OCI-M2 (cell line): ENCODE measurements around the gene POU4F1.

ENCODE experiments used
- DNase-seq: peaks from one replicate; lab custom pipeline; 2025; ENCODE audit not compliant: unreplicated experiment; lab: John Stamatoyannopoulos, UW

Gene POU4F1

GRCh38 chr13:78593652-78594455, 9.5 kb downstream of the POU4F1 start:
- no peak for DNase-seq

GRCh38 chr13:78593129-78593528, 10.2 kb downstream of the POU4F1 start:
- DNase-seq = no peak

GRCh38 chr13:78592584-78592983, 10.8 kb downstream of the POU4F1 start:
- no peak for DNase-seq

- DNase-seq = no peak
These were observed 14.1 kb downstream of the POU4F1 start for GRCh38 chr13:78589206-78589605.

- no peak for DNase-seq
These were observed 16.0 kb downstream of the POU4F1 start for GRCh38 chr13:78587395-78587794.

- DNase-seq = no peak
These were observed 16.6 kb downstream of the POU4F1 start for GRCh38 chr13:78586706-78587105.

- DNase-seq = no peak
These were observed 27.1 kb downstream of the POU4F1 start for GRCh38 chr13:78576261-78576660.

GRCh38 chr13:78572459-78572858, 30.9 kb downstream of the POU4F1 start:
- no peak for DNase-seq

GRCh38 chr13:78569029-78569428, 34.3 kb downstream of the POU4F1 start:
- DNase-seq = no peak

- DNase-seq = no peak
These were observed 36.7 kb downstream of the POU4F1 start for GRCh38 chr13:78566631-78567030.

- DNase-seq = no peak
These were observed 41.0 kb downstream of the POU4F1 start for GRCh38 chr13:78562237-78562889.
